ENCODE measurements around the gene TMEM88. TPM values are rescaled to one million over a fixed set of nuclear protein-coding genes. Genes with fewer than 3 reads are reported as not detected.
A peak's percentile ranks its signal among the peaks of the same experiment; 100 is the strongest.
"Not testable (repeated sequence)": the region's sequence is repeated elsewhere in the genome, so short reads cannot be mapped to it uniquely, and the experiment has no call there.

The TMEM88 gene
- total and polyA plus RNA-seq, 2 donors (not counting 3 experiments of a cell fraction or from before 2014, with no cell fraction given) = 53.4 to 165 TPM

GRCh38 chr17:7809086-7809790, 45.6 kb upstream of the TMEM88 start:
- Histone ChIP-seq H3K36me3 (ENCODE audit: control insufficient read depth in 2 of 2, extremely low read depth in 1 of 2, insufficient read depth in 2 of 2, low read length in 2 of 2) (no peaks in the 10 kb centered on the region), H3K4me1 (ENCODE audit: control insufficient read depth, extremely low read depth, insufficient read depth, low read length) (no peaks in the 10 kb centered on the region), H3K79me2 (ENCODE audit: control insufficient read depth, insufficient read depth, low read length) (no peaks in the 10 kb centered on the region), H3K4me2 (ENCODE audit: insufficient read depth, low read length) (no peak overlapping the region), H3K9me1 (replicated peaks; ENCODE audit: control insufficient read depth, extremely low read depth, insufficient read depth, low read length) (no peaks in the 10 kb centered on the region), H4K20me1 (replicated peaks; ENCODE audit: control insufficient read depth, extremely low read depth, insufficient read depth, low read length) (no peaks in the 10 kb centered on the region), H3K27me3 (ENCODE audit: control insufficient read depth in 2 of 2, insufficient read depth in 2 of 2, low read length in 2 of 2) (peaks cover 0 to 8% of the 10 kb centered on the region in 2 experiments), H3K4me3 (replicated peaks in 1 of 3; ENCODE audit: insufficient read depth in 1 of 3, low read depth in 1 of 3, low read length in 3 of 3) (no peak overlapping the region), H3K9ac (replicated peaks; ENCODE audit: extremely low read depth, insufficient read depth, low read length) (no peak overlapping the region), H2AFZ (ENCODE audit: low read depth, low read length) (no peak overlapping the region), H3K9me3 (replicated peaks; ENCODE audit: control insufficient read depth, insufficient read depth, low read length) (no peaks in the 10 kb centered on the region), H3K27ac (ENCODE audit: insufficient read depth, low read depth, low read length) (no peak overlapping the region)
- TF ChIP-seq POLR2AphosphoS5 (IDR thresholded peaks at IDR 0.05; ENCODE audit: insufficient read depth, low read depth, low read length) (no peak), FOS (IDR thresholded peaks at IDR 0.05; ENCODE audit: borderline replicate concordance, insufficient read depth, low read length) (no peak), EZH2 (IDR thresholded peaks at IDR 0.05; ENCODE audit: borderline replicate concordance, low read depth, low read length, severe bottlenecking) (no peak), CTCF (IDR thresholded peaks at IDR 0.05; ENCODE audit: extremely low read depth in 1 of 2, insufficient read depth in 1 of 2, low read depth in 1 of 2, low read length in 2 of 2) (no peak), JUN (IDR thresholded peaks at IDR 0.05; ENCODE audit: borderline replicate concordance, insufficient read depth, insufficient read length, low read depth) (no peak), GATA2 (IDR thresholded peaks at IDR 0.05; ENCODE audit: insufficient read depth, insufficient read length, low read depth, low read length) (no peak), MAX (IDR thresholded peaks at IDR 0.05; ENCODE audit: insufficient read depth, insufficient read length) (no peak), MYC (IDR thresholded peaks at IDR 0.05; ENCODE audit: low read depth, low read length) (no peak), POLR2A (IDR thresholded peaks at IDR 0.05; ENCODE audit: low read depth, low read length) (no peak)
- BruUV-seq (replicated peaks) = no TSS peak
- DNase-seq (ENCODE audit: low read depth, low spot score) (no peak), FAIRE-seq (peak; percentile 24)
- CTCF ChIA-PET = interaction anchor here (1.0 to 1.3 kb wide), 2 partner anchors 27 to 66 kb away, joined by 3 read pairs; no protein-coding TSS in a partner anchor
- dilution Hi-C loops (cut with MboI; ENCODE audit: extremely low pct_ligation_motif_present, low sequenced_read_pairs) (no loop called here), intact Hi-C loops (cut with micrococcal nuclease) (no loop called here)
- POLR2A ChIA-PET = no interaction called here

- H4K20me1 ChIP-seq (replicated peaks; ENCODE audit: control insufficient read depth, extremely low read depth, insufficient read depth, low read length); H3K27ac ChIP-seq (ENCODE audit: insufficient read depth, low read depth, low read length); H3K36me3 ChIP-seq (ENCODE audit: control insufficient read depth in 2 of 2, extremely low read depth in 1 of 2, insufficient read depth in 2 of 2, low read length in 2 of 2); FAIRE-seq; H3K4me3 ChIP-seq (replicated peaks in 1 of 3; ENCODE audit: insufficient read depth in 1 of 3, low read depth in 1 of 3, low read length in 3 of 3); H3K4me2 ChIP-seq (ENCODE audit: insufficient read depth, low read length); POLR2A ChIA-PET; H3K27me3 ChIP-seq (ENCODE audit: control insufficient read depth in 2 of 2, insufficient read depth in 2 of 2, low read length in 2 of 2); H3K79me2 ChIP-seq (ENCODE audit: control insufficient read depth, insufficient read depth, low read length); dilution Hi-C loops (cut with MboI; ENCODE audit: extremely low pct_ligation_motif_present, low sequenced_read_pairs); intact Hi-C loops (cut with micrococcal nuclease); DNase-seq (ENCODE audit: low read depth, low spot score); H3K4me1 ChIP-seq (ENCODE audit: control insufficient read depth, extremely low read depth, insufficient read depth, low read length); H2AFZ ChIP-seq (ENCODE audit: low read depth, low read length); H3K9ac ChIP-seq (replicated peaks; ENCODE audit: extremely low read depth, insufficient read depth, low read length); H3K9me3 ChIP-seq (replicated peaks; ENCODE audit: control insufficient read depth, insufficient read depth, low read length); BruUV-seq (replicated peaks); H3K9me1 ChIP-seq (replicated peaks; ENCODE audit: control insufficient read depth, extremely low read depth, insufficient read depth, low read length); CTCF ChIA-PET: not testable (repeated sequence)
These were observed 45.0 kb upstream of the TMEM88 start for GRCh38 chr17:7809791-7810343.

Measured in endothelial cell of umbilical vein (primary cell).